ENCODE results near the gene WDR93. TPM values are rescaled to one million over a fixed set of nuclear protein-coding genes. Genes with fewer than 3 reads are reported as not detected.

WDR93 gene
- total and polyA plus RNA-seq, 2 experiments from 2014 or later, result 0.13 TPM; not detected in 1

GRCh38 chr15:89666858-89667705 is 23.5 kb upstream of the WDR93 start:
- no peaks in the 10 kb centered on the region for H3K9me3 ChIP-seq (ENCODE audit: low read depth)
- 90% methylated on average over 12 of the region's 13 CpGs for WGBS (ENCODE audit: low lambda C conversion rate, missing lambda C conversion rate)
- no peak for TF ChIP-seq EZH2 (IDR thresholded peaks at IDR 0.05; ENCODE audit: borderline replicate concordance)
- TF ChIP-seq CTCF (IDR thresholded peaks at IDR 0.05; ENCODE audit: poor library complexity), result no peak
- TF ChIP-seq EZH2phosphoT487 (IDR thresholded peaks at IDR 0.05; ENCODE audit: low read depth, severe bottlenecking, unreplicated experiment), result no peak

GRCh38 chr15:89667706-89667960 is 23.0 kb upstream of the WDR93 start:
- Histone ChIP-seq H3K36me3 (replicated peaks; ENCODE audit: insufficient read depth, low read depth) (no peaks in the 10 kb centered on the region), H4K20me1 (ENCODE audit: insufficient read depth, poor library complexity, severe bottlenecking) (no peaks in the 10 kb centered on the region), H3K27ac (no peak overlapping the region), H3K4me3 (no peak overlapping the region), H3K4me2 (no peak overlapping the region), H2AFZ (no peak overlapping the region), H3K27me3 (no peaks in the 10 kb centered on the region), H3K4me1 (ENCODE audit: insufficient read depth) (peaks cover 12% of the 10 kb centered on the region), H3K79me2 (no peaks in the 10 kb centered on the region), H3K9me2 (replicated peaks; ENCODE audit: insufficient read depth) (no peaks in the 10 kb centered on the region), H3K9me3 (ENCODE audit: low read depth) (no peaks in the 10 kb centered on the region)
- 95% methylated on average over 7 of the region's 7 CpGs for WGBS (ENCODE audit: low lambda C conversion rate, missing lambda C conversion rate)
- TF ChIP-seq EZH2 (IDR thresholded peaks at IDR 0.05; ENCODE audit: borderline replicate concordance), result no peak
- TF ChIP-seq EZH2phosphoT487 (IDR thresholded peaks at IDR 0.05; ENCODE audit: low read depth, severe bottlenecking, unreplicated experiment), result no peak
- no peak for TF ChIP-seq CTCF (IDR thresholded peaks at IDR 0.05; ENCODE audit: poor library complexity)
- DNase-seq (ENCODE audit: low spot score), result no peak

More at GRCh38 chr15:89666858-89667705, 23.5 kb upstream of the WDR93 start:
- Histone ChIP-seq H2AFZ (no peak overlapping the region), H3K27ac (no peak overlapping the region), H3K4me1 (ENCODE audit: insufficient read depth) (peaks cover 12% of the 10 kb centered on the region), H3K9me2 (replicated peaks; ENCODE audit: insufficient read depth) (no peaks in the 10 kb centered on the region), H3K36me3 (replicated peaks; ENCODE audit: insufficient read depth, low read depth) (no peaks in the 10 kb centered on the region), H3K4me2 (no peak overlapping the region), H3K27me3 (no peaks in the 10 kb centered on the region), H3K79me2 (no peaks in the 10 kb centered on the region), H3K4me3 (no peak overlapping the region), H4K20me1 (ENCODE audit: insufficient read depth, poor library complexity, severe bottlenecking) (no peaks in the 10 kb centered on the region)
- DNase-seq (ENCODE audit: low spot score), result no peak

DNA sequence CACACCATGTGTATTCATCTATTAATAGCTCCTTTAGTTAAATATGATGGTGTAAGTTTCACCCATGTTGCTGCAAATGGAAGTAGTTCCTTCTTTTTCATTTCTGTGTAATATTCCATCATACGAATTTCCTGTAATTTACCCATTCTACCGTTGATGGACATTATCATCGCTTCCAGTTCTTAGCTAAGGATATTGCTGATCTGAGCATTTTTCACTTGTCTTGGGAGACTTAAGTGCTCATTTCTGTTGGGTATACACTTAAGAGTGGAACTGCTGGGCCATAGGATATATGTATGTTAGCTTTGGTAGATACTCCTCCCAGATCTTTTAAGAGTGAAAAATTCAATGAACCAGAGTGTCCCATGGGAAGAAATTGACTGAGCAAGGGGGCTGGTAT is 22.4 kb upstream of the WDR93 start:
- H3K79me2 ChIP-seq, result no peaks in the 10 kb centered on the region
- no peaks in the 10 kb centered on the region for H3K9me3 ChIP-seq (ENCODE audit: low read depth)
- H3K9me2 ChIP-seq (replicated peaks; ENCODE audit: insufficient read depth), result no peaks in the 10 kb centered on the region
- no peak overlapping the region for H3K4me2 ChIP-seq
- H3K27ac ChIP-seq, result no peak overlapping the region
- H4K20me1 ChIP-seq (ENCODE audit: insufficient read depth, poor library complexity, severe bottlenecking), result no peaks in the 10 kb centered on the region
- no peaks in the 10 kb centered on the region for H3K27me3 ChIP-seq
- no peaks in the 10 kb centered on the region for H3K36me3 ChIP-seq (replicated peaks; ENCODE audit: insufficient read depth, low read depth)
- no peak overlapping the region for H3K4me3 ChIP-seq
- TF ChIP-seq EZH2phosphoT487 (IDR thresholded peaks at IDR 0.05; ENCODE audit: low read depth, severe bottlenecking, unreplicated experiment) (no peak), EZH2 (IDR thresholded peaks at IDR 0.05; ENCODE audit: borderline replicate concordance) (no peak), CTCF (IDR thresholded peaks at IDR 0.05; ENCODE audit: poor library complexity) (no peak)
- no peak for DNase-seq (ENCODE audit: low spot score)
- H2AFZ ChIP-seq, result no peak overlapping the region
- H3K4me1 ChIP-seq (ENCODE audit: insufficient read depth), result peaks cover 12% of the 10 kb centered on the region
- WGBS (ENCODE audit: low lambda C conversion rate, missing lambda C conversion rate), result 97% methylated on average over 3 of the region's 3 CpGs
